ENCODE data around the gene TRIM66.

DNA sequence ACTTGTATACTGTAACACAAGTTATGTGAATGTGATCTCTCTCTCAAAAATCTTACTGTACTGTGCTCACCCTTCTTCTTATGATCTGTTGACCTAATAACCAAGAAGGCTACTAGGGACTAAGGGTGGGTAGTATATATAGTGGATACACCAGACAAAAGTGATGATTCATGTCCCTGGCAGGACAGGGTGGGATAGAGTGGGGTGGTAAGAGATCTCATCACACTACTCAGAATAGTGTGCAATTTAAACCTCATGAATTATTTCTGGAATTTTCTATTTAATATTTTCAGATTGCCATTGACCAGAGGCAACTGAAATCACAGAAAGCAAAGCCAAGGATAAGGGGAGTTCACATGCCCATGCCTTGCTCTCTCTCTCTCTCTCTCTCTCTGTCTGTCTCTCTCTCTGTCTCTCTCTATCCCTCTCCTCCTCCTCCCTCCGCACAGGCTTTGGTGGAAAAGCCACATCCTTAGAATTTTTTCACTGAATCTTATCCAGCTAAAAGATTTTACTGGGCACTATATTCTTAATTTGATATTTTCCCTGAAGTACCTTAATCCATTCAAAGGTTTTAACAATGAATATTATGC lies 76.4 kb downstream of the TRIM66 start:
- TF ChIP-seq, protein P1, sequence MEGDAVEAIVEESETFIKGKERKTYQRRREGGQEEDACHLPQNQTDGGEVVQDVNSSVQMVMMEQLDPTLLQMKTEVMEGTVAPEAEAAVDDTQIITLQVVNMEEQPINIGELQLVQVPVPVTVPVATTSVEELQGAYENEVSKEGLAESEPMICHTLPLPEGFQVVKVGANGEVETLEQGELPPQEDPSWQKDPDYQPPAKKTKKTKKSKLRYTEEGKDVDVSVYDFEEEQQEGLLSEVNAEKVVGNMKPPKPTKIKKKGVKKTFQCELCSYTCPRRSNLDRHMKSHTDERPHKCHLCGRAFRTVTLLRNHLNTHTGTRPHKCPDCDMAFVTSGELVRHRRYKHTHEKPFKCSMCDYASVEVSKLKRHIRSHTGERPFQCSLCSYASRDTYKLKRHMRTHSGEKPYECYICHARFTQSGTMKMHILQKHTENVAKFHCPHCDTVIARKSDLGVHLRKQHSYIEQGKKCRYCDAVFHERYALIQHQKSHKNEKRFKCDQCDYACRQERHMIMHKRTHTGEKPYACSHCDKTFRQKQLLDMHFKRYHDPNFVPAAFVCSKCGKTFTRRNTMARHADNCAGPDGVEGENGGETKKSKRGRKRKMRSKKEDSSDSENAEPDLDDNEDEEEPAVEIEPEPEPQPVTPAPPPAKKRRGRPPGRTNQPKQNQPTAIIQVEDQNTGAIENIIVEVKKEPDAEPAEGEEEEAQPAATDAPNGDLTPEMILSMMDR (IDR thresholded peaks at IDR 0.05) = no peak
- TF ChIP-seq POLR2A (IDR thresholded peaks at IDR 0.05) = no peak
